GM18873 (cell line): ENCODE results near the gene BDKRB2.

Experiments
- ATAC-seq: cut with Tn5 transposase; IDR thresholded peaks from one replicate; pipeline ENCODE4 v1.9.1; 2021; ENCODE audit warnings: mild to moderate bottlenecking, moderate library complexity, moderate number of reproducible peaks; ENCODE audit not compliant: unreplicated experiment, low FRiP score

Gene BDKRB2

GRCh38 chr14:96286251-96286650, 81.6 kb downstream of the BDKRB2 start:
- ATAC-seq = no peak

- ATAC-seq = no peak
Observed at GRCh38 chr14:96287856-96288255, 83.2 kb downstream of the BDKRB2 start.
